T-helper 22 cell (primary cell): ENCODE data around the gene PTF1A.

Experiments
- DNase-seq: peaks from one replicate; pipeline ENCODE4 v3.0.0-alpha.2; 2020; ENCODE audit warnings: low read depth

Gene PTF1A

DNA sequence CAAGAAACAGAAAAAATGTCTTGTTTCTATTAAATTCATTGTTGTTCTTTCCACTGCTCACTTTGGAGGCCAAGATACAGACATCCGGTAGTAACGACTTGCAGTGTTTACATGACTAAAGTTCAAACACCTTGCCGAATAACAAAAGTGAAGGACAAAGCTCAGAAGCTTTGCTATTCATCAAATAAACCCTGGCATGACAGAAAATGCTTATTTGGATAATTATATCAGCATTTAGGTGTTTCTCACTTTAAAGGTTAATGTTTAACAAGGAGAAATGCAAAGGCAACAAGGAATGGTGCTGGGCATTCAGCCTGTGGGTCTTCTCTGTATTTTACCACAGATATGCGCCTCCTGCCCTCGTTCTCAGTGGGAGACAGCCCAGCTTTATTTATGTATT, 5.4 kb upstream of the PTF1A start:
- DNase-seq, result no peak

GRCh38 chr10:23187155-23187554, 5.0 kb upstream of the PTF1A start:
- DNase-seq, result no peak

- no peak for DNase-seq
Observed at GRCh38 chr10:23189024-23189423, 3.1 kb upstream of the PTF1A start.

DNA sequence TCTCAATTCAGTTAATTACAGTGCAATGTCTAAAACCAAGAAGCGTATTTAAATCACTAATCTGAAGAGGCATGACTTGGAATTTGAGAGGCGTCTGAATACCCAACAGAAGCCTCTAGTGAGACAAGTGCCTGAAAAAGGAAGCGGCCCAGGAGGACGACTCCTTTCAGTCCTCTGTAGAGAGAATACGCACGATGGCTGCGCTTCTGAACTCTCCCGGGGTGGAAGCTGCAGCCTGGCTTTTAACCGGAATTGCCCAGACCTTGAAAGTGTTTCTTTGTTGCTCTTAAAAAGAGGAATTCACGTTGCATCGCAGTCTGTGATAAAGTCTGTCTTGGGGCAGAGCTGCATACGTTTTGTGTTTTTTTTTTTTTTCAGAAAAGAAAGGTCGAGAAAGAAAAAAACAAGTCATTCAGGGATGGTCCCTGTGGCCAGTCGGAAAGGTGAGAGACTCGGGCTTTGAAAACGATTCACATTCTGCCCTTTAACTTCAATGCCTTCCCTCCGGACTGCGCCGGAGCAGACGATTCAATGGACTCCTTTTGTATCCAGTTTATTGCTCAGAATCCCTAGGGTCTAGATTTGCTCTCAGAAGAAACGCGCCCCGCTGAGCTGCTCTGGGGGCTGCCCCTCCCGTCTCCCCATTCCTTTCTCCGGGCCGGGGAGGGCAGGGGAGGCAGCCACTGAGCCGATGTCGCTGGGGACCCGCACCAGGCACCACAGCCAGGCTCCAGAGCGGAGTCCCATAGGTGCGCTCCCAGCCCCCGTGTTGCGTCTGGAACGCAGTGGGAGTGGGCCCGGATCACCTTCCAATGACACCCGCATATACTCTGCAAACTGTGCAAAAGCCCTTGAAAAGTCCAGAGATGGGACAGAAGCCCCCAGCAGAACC, 994 bp upstream of the PTF1A start:
- no peak for DNase-seq

GRCh38 chr10:23192712-23193434, 761 bp downstream of the PTF1A start:
- DNase-seq, result no peak

DNA sequence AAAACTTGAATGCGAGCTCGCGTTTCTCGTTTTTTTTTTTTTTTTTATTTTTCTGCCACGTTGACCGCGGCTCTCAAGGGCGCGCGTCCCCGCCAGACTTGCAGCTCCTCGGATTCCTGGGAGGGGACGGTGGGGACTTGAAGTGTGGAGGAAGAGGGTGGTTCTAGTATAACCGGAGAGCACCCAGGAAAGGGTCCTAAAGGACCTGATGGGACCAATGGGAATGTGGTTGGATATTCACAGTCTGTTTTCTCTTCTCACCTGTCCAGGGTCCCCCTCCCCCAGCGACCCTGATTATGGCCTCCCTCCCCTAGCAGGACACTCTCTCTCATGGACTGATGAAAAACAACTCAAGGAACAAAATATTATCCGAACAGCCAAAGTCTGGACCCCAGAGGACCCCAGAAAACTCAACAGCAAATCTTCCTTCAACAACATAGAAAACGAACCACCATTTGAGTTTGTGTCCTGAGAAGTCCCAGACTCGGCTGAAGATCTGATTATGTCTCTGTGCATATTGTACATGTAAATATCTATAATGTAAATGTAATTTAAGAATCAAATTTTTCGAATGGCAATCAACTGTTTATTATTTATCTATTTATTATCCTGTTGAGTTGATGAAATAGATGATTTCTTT, 1.4 kb downstream of the PTF1A start:
- DNase-seq, result no peak

DNA sequence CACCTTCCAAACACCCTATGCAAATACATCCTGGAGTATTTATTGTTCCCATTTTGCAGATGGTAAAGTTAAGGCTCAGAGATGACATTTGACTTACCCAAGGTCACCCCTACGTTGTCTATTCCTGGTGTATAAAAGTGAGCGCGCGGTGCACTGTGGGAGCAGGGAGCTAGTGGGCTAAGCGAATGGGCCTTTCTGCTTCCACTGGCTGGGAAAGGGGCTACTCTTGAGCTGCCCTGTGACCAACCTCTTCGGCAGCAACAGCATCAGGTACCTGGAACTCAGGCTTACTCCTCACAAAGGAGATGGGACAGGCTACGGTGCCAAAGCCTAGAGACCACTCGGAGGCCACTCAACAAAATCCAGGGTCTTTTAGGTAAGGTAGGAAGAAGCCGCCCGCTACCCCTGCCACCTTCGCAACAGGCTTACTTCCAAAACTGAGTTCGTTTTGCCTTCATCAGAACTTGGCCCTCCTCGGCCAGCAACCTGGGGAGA, 2.4 kb downstream of the PTF1A start:
- DNase-seq, result no peak

DNA sequence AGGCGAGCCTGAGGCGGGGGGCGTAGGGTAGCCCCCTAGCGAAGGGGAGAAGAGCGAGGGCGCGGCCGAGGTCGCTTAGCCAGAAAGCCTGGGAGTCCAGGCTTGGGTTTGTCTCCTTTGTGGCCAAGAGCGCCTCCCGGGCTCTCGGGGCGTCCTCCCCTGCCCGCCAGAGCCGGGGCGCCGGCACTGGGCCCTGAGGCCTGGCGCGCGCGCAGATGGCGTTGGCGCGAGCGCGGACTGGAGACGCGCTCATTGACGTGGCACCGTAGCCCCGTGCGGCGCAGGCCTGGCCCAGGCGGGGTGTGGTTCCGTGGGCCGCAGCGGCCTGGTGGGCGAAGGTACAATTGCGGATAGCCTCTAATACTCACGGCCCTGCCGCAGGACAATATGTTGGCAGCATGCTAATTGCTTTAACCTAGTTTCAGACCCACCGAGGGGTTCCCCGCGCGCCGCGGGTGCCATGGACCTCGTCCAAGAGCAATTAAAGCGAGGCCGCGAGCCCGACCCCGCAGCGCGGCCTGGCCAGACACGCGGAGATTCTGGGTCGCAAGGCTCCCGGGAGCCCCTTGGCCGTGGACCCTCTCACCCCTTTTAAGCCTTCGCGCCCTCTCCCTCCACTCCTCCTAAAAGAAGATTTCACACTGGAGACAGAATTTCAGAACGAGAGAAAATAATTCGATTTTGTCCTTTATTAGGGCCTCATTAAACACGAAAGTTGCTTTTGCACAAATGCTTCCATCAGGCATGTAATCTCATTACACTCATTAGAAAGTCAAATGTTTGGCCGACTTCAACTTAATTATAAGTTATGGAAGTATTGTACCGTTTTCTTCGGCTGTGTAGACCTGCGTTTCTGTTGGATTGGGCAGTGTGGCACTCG, 3.1 kb downstream of the PTF1A start:
- no peak for DNase-seq

DNA sequence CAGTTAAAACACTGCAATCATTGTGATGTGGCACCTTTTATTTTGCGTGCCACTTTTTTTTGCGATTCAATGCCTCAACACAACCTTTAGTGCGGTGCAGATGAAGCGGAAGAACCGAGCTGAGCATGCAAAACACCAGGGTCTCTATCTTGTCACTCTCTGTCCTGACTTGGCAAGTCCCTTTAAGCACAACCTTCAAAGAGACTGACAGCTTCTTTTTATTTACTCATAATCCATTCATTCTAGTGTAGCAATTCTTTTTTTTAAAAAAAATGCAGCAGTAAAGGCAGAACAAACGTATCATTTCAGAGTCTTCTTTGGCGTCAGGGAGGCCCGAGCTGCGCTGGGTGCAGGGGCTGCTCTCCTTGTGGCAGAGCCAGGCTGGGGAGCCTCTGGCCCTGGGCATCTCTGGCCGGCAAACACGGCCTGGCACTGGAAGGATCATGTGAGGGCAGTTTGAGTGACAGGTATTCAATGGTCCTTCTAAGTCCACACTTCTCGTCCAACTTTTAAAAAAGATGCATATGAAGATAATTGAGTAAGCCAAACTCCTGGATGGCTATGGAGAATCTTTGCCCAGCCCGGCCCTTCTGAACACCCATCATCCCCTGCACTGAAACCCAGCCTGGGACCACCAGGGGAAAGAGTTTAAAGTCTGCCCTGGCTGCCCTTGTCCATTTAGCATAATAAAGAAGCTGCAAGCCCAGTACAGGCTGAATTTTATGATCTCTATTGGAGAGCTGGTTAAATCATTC, 3.9 kb downstream of the PTF1A start:
- DNase-seq, result no peak

GRCh38 chr10:23196915-23197314, 4.8 kb downstream of the PTF1A start:
- no peak for DNase-seq

DNA sequence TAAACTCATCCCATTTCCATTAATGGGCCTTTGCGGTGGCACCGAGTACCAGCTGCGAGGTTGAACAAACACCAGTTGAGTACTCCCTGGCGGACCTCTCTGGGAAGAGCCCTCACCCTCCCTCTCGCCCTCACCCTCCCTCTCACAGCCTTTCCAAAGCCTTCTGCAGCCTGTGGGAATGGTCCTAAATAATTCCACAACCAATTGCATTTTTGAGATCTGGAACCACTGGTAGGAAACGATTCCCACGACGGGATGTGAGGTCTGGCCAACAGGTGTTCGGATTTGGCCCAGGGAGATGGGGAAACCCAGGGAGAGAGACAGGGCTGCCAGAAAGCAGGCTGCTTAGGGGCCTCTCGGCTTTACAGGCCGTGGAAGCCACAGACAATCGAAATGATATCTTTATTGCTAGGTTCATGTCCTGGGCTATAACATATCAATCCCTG, 5.3 kb downstream of the PTF1A start:
- no peak for DNase-seq

DNA sequence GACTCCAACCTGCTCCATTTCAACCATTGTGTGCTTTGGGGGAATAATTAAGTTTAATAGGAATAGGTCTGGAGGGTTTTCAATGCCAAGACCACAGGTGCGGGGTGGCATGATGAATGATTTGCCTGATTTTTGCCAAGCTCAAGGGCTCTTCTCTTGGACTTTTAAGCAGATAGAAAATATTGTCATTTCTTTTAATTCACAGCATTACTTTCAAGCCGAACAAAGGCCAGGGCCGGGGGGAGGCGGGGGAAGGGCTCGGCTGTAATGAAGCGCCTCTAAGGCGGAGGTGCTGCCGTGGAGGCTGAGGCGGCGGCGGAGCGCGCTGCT, 6.5 kb downstream of the PTF1A start:
- DNase-seq, result no peak

GRCh38 chr10:23198940-23199767, 7.0 kb downstream of the PTF1A start:
- DNase-seq, result no peak

DNA sequence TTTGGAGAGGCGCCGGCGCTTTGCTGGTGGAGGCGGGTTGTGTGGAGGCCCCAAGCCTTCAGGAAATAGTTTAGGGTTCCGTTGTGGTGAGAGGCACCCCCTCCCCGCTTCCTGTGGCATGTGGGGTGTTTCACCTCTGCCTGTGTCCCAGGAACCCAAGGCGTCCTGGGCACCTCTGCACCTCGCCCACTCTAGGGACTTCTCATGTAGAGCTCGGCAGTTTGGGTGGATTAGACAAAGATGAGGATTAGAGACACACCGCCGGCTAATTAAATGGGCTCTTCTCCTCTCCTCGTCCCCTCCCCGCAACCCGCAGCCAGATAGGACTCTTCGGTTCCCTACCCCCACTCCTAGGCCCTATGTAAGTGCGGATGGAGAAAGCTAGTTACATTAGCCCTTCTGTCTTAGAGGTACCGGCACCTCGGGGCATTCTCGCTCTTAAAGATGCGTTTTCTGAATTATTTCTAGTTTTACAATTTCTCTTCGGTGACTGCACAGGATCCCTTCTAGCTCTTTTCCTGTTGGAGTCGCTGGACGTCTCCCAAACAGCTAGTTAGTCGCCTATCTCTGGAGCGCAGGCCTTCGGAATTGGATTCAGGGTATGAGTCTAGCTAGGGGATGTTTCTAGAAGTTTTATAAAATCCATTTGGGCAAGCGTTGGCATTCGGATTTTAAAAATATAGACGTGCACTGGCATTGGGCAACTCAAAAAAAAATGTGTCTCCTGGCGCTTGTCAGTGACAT, 7.8 kb downstream of the PTF1A start:
- no peak for DNase-seq

DNA sequence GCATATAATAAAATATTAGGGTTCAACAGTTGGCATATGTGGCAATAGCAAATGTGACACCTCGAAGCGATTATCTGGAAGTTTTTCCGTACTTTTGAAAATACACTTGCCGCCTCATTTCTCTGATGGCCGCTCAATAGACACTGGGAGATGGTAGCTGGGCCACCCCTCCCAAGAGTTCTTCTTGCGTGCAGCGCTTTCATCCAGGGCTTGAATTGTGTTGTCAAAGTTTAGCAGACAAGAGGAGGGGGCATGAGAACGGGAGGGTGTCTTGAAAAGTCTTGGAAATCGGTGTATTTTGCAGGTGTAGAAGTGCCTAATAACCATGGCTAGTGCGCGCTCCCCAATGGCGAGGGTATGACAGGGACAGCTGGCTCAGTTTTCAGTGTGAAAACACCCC, 8.5 kb downstream of the PTF1A start:
- no peak for DNase-seq

DNA sequence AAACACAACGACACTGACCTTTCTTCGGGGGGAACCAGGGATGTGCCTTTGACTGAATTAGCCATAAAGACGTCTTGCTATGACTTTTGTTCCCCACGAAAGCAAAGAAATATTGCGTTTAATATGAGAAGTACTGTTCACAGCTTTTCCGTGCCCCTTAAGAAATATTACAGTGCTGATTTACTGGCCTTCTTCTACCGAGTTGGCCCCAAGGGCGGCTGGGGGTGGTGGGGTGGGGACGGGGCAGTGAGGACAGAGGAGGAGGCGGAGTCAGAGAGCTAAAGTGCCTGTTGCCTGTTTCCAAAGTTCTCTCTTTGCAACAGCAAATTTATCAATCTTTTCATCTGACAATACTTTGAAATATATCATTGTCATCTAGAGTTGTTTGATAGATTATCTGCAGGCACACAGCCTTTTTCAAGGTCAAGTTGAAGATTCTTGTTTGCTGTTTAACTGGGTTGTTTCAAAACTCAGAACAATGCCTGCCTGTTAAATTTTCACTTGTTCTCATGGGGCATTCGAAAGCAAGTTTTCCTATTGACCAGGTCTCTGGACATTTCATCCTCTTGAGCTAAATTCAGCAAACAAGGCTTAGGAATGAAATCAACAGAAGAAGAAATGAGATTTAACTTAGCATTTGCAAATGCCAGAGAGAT, 9.0 kb downstream of the PTF1A start:
- no peak for DNase-seq

- no peak for DNase-seq
Observed at GRCh38 chr10:23201837-23202236, 9.7 kb downstream of the PTF1A start.

- DNase-seq, result no peak
Observed at GRCh38 chr10:23202779-23203178, 10.7 kb downstream of the PTF1A start.
